Smooth muscle cell (in vitro differentiated cells): ENCODE data around the gene NPRL2. TPM values are rescaled to one million over a fixed set of nuclear protein-coding genes. Genes with fewer than 3 reads are reported as not detected.

Experiments used
- DNase-seq: peaks from one replicate; lab custom pipeline; 2025; ENCODE audit not compliant: unreplicated experiment; lab: John Stamatoyannopoulos, UW
- H2AFZ ChIP-seq: fragments of 200-600 bp; sonication (generic); 2 replicates; pipeline ENCODE4 v1.6.0; 2016; ENCODE audit warnings: antibody characterized with exemption, low read depth, mild to moderate bottlenecking
- H3F3A ChIP-seq: fragments of 200-600 bp; sonication (generic); 2 replicates; pipeline ENCODE4 v1.6.0; 2017; ENCODE audit warnings: antibody characterized with exemption, low read depth
- H3K27ac ChIP-seq: fragments of 200-600 bp; sonication (generic); 2 replicates; pipeline ENCODE4 v1.5.1; 2016; ENCODE audit warnings: low read depth, mild to moderate bottlenecking
- H3K27me3 ChIP-seq: fragments of 200-600 bp; sonication (generic); 2 replicates; pipeline ENCODE4 v1.6.1; 2016; ENCODE audit warnings: low read depth, mild to moderate bottlenecking
- H3K36me3 ChIP-seq: fragments of 200-600 bp; sonication (generic); 2 replicates; pipeline ENCODE4 v1.5.1; 2016; ENCODE audit warnings: low read depth
- H3K4me1 ChIP-seq: fragments of 200-600 bp; sonication (generic); 2 replicates; pipeline ENCODE4 v1.5.1; 2016; ENCODE audit warnings: low read depth
- H3K4me2 ChIP-seq: fragments of 200-600 bp; sonication (generic); 2 replicates; pipeline ENCODE4 v1.6.0; 2016; ENCODE audit warnings: mild to moderate bottlenecking
- H3K4me3 ChIP-seq: fragments of 200-600 bp; sonication (generic); 2 replicates; pipeline ENCODE4 v1.5.1; 2016; ENCODE audit warnings: mild to moderate bottlenecking
- H3K79me2 ChIP-seq: fragments of 200-600 bp; sonication (generic); 2 replicates; pipeline ENCODE4 v1.6.0; 2016; ENCODE audit warnings: low read depth, mild to moderate bottlenecking
- H3K9ac ChIP-seq: fragments of 200-600 bp; sonication (generic); 2 replicates; pipeline ENCODE4 v1.6.0; 2016; ENCODE audit warnings: low read depth
- H3K9me3 ChIP-seq: fragments of 200-600 bp; sonication (generic); replicated peaks from 2 replicates; pipeline ENCODE4 v1.5.1; 2016; ENCODE audit warnings: low read depth
- H4K20me1 ChIP-seq: fragments of 200-600 bp; sonication (generic); 2 replicates; pipeline ENCODE4 v1.6.0; 2016; ENCODE audit warnings: low read depth
- WGBS: methylation state at CpG from one replicate; pipeline ENCODE4 v1.1.7; 2016; ENCODE audit warnings: low lambda C conversion rate; 5-methylcytosine and 5-hydroxymethylcytosine counted together
- polyA plus RNA-seq: library from polyadenylated mRNA; unstranded; fragments of >200 nt; fragmentation: Nextera tagmentation; extraction: Ambion mirVana; gene quantifications from 2 replicates; pipeline ENCODE4 v1.2.1, GENCODE V29; 2016
- total RNA-seq: library from RNA; depleted of rRNA; stranded (reverse); fragments of >200 nt; gene quantifications from 2 replicates; pipeline ENCODE4 v1.2.3, GENCODE V29; 2014
- TF ChIP-seq, protein P1 (sequence below): fragments of 200-600 bp; sonication (generic); IDR thresholded peaks from 2 replicates; pipeline ENCODE4 v1.5.1; 2017; ENCODE audit warnings: borderline replicate concordance, mild to moderate bottlenecking, antibody characterized with exemption; ENCODE audit not compliant: insufficient read depth, poor library complexity, severe bottlenecking

Gene NPRL2
- total and polyA plus RNA-seq, 2 experiments from 2014 or later: 25.1 to 29.3 TPM

DNA sequence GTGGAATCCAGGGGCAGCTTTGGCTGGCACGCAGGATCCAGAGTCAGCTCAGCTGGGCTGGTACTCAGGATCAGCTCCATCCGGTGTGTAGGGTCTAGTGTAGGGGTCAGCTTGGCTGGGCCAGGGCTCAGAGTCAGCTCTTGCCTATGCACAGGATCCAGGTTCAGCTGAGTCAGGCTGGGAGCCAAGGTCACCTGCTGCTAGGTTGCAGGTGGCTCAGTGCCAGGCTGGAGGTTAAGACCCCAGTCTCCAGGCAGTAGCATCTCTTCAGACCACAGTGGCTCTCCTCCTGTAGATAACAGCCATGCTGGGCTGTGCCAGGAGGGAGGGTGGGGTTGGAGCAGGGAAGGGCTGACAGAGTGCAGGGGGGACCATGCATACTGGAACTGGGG is 53.2 kb downstream of the NPRL2 start:
- Histone ChIP-seq H3F3A (peaks cover 4% of the 10 kb centered on the region), H3K79me2 (no peaks in the 10 kb centered on the region), H3K27ac (no peak overlapping the region), H3K36me3 (no peaks in the 10 kb centered on the region), H3K4me3 (no peak overlapping the region), H2AFZ (no peak overlapping the region), H3K9ac (no peak overlapping the region), H3K27me3 (no peaks in the 10 kb centered on the region), H3K9me3 (no peaks in the 10 kb centered on the region), H4K20me1 (no peaks in the 10 kb centered on the region), H3K4me2 (no peak overlapping the region), H3K4me1 (peaks cover 16% of the 10 kb centered on the region)
- DNase-seq: no peak
- 96% methylated on average over 2 of the region's 2 CpGs for WGBS
- TF ChIP-seq, protein P1, sequence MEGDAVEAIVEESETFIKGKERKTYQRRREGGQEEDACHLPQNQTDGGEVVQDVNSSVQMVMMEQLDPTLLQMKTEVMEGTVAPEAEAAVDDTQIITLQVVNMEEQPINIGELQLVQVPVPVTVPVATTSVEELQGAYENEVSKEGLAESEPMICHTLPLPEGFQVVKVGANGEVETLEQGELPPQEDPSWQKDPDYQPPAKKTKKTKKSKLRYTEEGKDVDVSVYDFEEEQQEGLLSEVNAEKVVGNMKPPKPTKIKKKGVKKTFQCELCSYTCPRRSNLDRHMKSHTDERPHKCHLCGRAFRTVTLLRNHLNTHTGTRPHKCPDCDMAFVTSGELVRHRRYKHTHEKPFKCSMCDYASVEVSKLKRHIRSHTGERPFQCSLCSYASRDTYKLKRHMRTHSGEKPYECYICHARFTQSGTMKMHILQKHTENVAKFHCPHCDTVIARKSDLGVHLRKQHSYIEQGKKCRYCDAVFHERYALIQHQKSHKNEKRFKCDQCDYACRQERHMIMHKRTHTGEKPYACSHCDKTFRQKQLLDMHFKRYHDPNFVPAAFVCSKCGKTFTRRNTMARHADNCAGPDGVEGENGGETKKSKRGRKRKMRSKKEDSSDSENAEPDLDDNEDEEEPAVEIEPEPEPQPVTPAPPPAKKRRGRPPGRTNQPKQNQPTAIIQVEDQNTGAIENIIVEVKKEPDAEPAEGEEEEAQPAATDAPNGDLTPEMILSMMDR: no peak

Other genes starting within 250 kb of the NPRL2 start
- gene SEMA3F, start 195.5 kb downstream of the NPRL2 start, total RNA-seq: 16.9 and 25.0 TPM in 2 replicates
- gene SEMA3F, start 195.5 kb downstream of the NPRL2 start, polyA plus RNA-seq: 9.2 and 17.8 TPM in 2 replicates
- gene GNAT1, start 159.2 kb downstream of the NPRL2 start, total RNA-seq: not detected in 2 replicates
- 0.24 TPM in 1 of 2 replicates, not detected in the other for gene GNAT1, start 159.2 kb downstream of the NPRL2 start, polyA plus RNA-seq
- gene SLC38A3, start 145.5 kb downstream of the NPRL2 start, total RNA-seq: 0.58 and 3.9 TPM in 2 replicates
- gene SLC38A3, start 145.5 kb downstream of the NPRL2 start, polyA plus RNA-seq: 3.5 and 4.2 TPM in 2 replicates
- gene GNAI2, start 114.6 kb downstream of the NPRL2 start, total RNA-seq: 209 and 230 TPM in 2 replicates
- gene GNAI2, start 114.6 kb downstream of the NPRL2 start, polyA plus RNA-seq: 454 and 466 TPM in 2 replicates
- gene SEMA3B, start 81.6 kb downstream of the NPRL2 start, total RNA-seq: 26.8 and 48.3 TPM in 2 replicates
- 26.3 and 70.7 TPM in 2 replicates for gene SEMA3B, start 81.6 kb downstream of the NPRL2 start, polyA plus RNA-seq
- gene LSMEM2, start 71.7 kb downstream of the NPRL2 start, total RNA-seq: 0.09 and 0.18 TPM in 2 replicates
- 0.87 TPM in 1 of 2 replicates, not detected in the other for gene LSMEM2, start 71.7 kb downstream of the NPRL2 start, polyA plus RNA-seq
- gene IFRD2, start 58.3 kb downstream of the NPRL2 start, total RNA-seq: 19.9 and 20.8 TPM in 2 replicates
- gene IFRD2, start 58.3 kb downstream of the NPRL2 start, polyA plus RNA-seq: 59.3 and 62.6 TPM in 2 replicates
- gene HYAL3, start 51.4 kb downstream of the NPRL2 start, total RNA-seq: 1.6 and 2.5 TPM in 2 replicates
- 3.7 and 6.7 TPM in 2 replicates for gene HYAL3, start 51.4 kb downstream of the NPRL2 start, polyA plus RNA-seq
- gene NAA80, start 51.4 kb downstream of the NPRL2 start, total RNA-seq: 11.3 and 13.0 TPM in 2 replicates
- 16.7 and 21.9 TPM in 2 replicates for gene NAA80, start 51.4 kb downstream of the NPRL2 start, polyA plus RNA-seq
- 0.54 and 1.0 TPM in 2 replicates for gene HYAL1, start 47.2 kb downstream of the NPRL2 start, total RNA-seq
- 1.4 TPM in 1 of 2 replicates, not detected in the other for gene HYAL1, start 47.2 kb downstream of the NPRL2 start, polyA plus RNA-seq
- gene HYAL2, start 28.0 kb downstream of the NPRL2 start, total RNA-seq: 74.7 and 88.0 TPM in 2 replicates
- 72.8 and 83.3 TPM in 2 replicates for gene HYAL2, start 28.0 kb downstream of the NPRL2 start, polyA plus RNA-seq
- gene TUSC2, start 22.6 kb downstream of the NPRL2 start, total RNA-seq: 25.1 and 28.8 TPM in 2 replicates
- gene TUSC2, start 22.6 kb downstream of the NPRL2 start, polyA plus RNA-seq: 53.4 and 57.5 TPM in 2 replicates
- 25.3 and 27.6 TPM in 2 replicates for gene RASSF1, start 9.9 kb downstream of the NPRL2 start, total RNA-seq
- 58.5 and 62.2 TPM in 2 replicates for gene RASSF1, start 9.9 kb downstream of the NPRL2 start, polyA plus RNA-seq
- 0.27 and 1.4 TPM in 2 replicates for gene ZMYND10, start 5.0 kb downstream of the NPRL2 start, total RNA-seq
- 0.21 and 1.7 TPM in 2 replicates for gene ZMYND10, start 5.0 kb downstream of the NPRL2 start, polyA plus RNA-seq
- gene CYB561D2, start 87 bp upstream of the NPRL2 start, total RNA-seq: 15.1 and 21.6 TPM in 2 replicates
- gene CYB561D2, start 87 bp upstream of the NPRL2 start, polyA plus RNA-seq: 22.6 and 30.7 TPM in 2 replicates
- 33.6 and 42.7 TPM in 2 replicates for gene TMEM115, start 8.7 kb upstream of the NPRL2 start, total RNA-seq
- gene TMEM115, start 8.7 kb upstream of the NPRL2 start, polyA plus RNA-seq: 53.2 and 56.6 TPM in 2 replicates
- gene CACNA2D2, start 152.9 kb upstream of the NPRL2 start, total RNA-seq: 0.27 and 0.31 TPM in 2 replicates
- 0.51 and 0.58 TPM in 2 replicates for gene CACNA2D2, start 152.9 kb upstream of the NPRL2 start, polyA plus RNA-seq
- gene C3orf18, start 217.0 kb upstream of the NPRL2 start, total RNA-seq: 6.6 and 8.7 TPM in 2 replicates
- gene C3orf18, start 217.0 kb upstream of the NPRL2 start, polyA plus RNA-seq: 18.9 and 20.0 TPM in 2 replicates
- gene HEMK1, start 218.7 kb upstream of the NPRL2 start, total RNA-seq: 6.5 and 15.3 TPM in 2 replicates
- 26.4 and 28.3 TPM in 2 replicates for gene HEMK1, start 218.7 kb upstream of the NPRL2 start, polyA plus RNA-seq